HG02678 (cell line): ENCODE measurements around the gene AADACL2.

Experiments
- ATAC-seq: cut with Tn5 transposase; IDR thresholded peaks from one replicate; pipeline ENCODE4 v1.9.1; 2021; ENCODE audit warnings: mild to moderate bottlenecking, moderate library complexity; ENCODE audit not compliant: unreplicated experiment

AADACL2 gene, protein sequence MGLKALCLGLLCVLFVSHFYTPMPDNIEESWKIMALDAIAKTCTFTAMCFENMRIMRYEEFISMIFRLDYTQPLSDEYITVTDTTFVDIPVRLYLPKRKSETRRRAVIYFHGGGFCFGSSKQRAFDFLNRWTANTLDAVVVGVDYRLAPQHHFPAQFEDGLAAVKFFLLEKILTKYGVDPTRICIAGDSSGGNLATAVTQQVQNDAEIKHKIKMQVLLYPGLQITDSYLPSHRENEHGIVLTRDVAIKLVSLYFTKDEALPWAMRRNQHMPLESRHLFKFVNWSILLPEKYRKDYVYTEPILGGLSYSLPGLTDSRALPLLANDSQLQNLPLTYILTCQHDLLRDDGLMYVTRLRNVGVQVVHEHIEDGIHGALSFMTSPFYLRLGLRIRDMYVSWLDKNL

DNA sequence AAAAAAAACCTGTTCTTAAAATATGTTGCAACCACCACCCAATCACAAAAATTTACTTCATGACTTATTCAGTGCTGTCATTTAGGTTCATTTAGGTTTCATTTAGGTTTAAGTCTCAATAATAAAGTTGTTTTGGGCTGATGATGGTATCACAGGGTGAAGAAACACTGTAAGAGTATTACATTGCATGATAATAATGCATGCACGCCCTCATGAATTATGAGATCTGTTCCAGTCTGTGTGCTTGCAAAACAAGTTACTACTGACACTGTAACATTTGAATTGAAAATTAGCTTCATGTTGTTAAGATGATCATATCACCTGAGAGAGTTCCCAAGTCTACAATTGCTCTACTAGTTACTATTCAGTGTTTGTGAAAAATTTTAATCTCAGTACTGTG lies at the start of gene AADACL2:
Gene AADACL2, plus strand, starts transcription at position 315 of the 400 bp plus-strand sequence. CDS start 109 bp downstream, outside the sequence.
- no peak for ATAC-seq

DNA sequence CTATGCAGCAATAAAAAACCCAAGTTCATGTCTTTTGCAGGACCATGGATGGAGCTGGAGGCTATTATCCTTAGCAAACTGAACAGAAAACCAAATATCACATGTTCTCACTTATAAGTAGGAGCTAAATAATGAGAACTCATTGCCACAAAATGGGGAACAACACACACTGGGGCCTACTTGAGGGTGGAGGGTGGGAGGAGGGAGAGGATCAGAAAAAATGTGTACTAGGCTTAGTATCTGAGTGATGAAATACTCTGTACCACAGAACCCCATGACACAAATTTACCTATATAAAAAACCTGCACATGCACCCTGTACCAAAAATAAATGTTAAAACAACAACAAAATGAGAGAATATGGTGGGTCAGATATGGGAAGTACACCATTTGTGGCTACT lies 49.6 kb upstream of the AADACL2 start:
- no peak for ATAC-seq

DNA sequence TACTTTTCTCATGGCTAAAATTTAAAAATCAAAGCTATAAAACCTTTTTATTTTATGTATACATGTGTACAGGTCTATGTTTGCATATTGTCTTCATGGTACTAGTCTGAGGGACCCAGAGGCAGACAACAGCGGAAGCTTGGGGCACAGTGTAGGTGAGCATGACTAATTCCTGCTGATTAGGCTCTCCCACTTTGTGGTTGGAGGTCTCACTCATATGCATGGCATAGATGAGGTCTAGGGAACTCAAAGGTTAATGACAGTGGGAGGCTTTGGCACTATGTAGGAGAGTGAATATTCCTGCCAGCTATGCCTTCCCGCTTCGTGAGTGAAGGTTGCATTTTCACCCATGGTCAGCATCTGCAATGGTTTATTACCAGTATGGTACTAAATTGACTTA lies 47.5 kb upstream of the AADACL2 start:
- ATAC-seq: no peak

DNA sequence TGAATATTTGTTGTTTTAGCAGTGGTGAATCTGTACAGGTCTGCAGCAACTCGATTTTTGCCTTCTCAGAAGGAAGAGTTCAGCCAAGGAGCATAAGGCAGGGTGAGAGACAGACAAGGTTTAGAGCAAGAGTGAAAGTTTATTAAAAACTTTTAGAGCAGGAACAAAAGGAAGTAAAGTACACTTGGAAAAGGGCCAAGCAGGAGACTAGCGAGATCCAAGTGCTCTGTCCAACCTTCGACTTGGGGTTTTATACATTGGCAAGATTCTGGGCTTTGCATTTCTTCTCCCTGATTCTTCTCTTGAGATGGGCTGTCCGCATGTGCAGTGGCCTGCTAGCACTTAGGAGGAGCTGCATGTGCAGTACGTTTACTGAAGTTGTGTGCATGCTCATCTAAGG lies 46.7 kb upstream of the AADACL2 start:
- ATAC-seq: no peak

DNA sequence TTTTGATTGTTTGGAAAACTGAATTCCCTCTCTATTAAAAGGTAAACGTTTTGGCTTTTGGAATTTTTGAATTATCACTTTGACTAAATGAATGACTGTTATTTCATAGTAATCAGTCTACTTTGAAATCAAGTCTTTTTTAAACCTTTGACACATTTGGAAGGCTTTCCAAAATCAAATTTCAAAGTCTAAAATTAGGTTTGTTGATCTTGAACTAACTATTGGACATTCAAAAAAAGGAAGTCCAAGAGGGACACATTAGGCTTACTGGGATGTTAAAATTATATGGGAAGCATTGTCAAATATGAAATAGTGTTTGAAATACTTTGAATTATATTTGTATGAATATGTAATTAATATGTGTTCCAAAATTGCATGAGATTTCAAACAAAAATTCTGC lies 45.2 kb upstream of the AADACL2 start:
- no peak for ATAC-seq

DNA sequence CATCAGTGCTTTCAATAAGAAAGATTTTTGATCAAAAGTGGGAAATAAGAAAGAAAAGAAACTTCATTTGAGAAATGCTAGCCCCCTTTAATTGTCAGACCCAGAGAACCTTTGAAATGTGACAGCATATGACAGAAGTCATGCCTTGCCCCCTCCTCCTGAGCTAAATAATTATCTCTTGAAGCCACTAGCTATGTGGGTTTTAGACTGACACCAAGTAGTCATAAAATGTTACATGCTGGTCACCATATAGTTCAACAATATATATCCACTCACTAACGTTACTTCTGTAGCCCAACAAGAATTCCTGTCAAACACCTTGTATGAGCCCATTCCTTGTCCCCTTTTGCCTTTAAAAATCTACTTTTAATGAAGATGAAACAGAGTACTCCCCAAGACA lies 43.1 kb upstream of the AADACL2 start:
- no peak for ATAC-seq

DNA sequence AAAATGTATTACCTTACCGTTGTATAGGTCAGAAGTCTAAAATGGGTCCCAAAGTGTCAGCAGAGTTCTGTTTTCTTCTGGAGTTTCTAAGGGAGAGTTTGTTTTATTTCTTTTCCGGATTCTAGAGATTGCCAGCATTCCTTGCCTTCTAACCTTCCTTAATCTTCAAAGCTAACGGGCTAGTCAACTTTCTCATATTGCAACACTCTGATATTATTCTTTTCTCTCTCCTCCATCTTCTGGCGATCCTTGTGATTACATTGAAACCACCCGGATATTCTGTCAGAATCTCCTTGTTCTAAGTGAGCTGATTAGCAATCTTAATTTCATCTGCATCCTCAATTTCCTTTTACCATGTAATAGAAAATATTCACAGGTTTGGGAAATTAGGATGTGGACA lies 36.2 kb upstream of the AADACL2 start:
- ATAC-seq: no peak

DNA sequence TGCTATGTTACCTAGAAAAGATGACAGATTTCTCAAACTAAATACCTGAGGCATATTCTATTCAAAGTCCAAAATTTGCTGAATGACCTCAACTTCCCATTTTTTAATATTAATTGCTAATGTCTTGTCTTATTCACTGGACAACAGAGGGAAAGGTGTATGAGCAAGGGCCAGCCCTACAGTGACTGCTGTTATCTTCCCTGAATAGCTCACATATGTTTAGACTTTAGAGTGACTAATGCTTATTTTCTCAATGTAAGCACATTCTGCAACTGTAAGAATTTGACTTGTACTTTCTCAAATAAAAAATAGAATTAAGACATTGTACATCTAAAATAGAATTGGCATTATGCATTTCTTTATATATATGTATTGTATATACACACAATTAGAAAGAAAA lies 26.5 kb upstream of the AADACL2 start:
- ATAC-seq: no peak

DNA sequence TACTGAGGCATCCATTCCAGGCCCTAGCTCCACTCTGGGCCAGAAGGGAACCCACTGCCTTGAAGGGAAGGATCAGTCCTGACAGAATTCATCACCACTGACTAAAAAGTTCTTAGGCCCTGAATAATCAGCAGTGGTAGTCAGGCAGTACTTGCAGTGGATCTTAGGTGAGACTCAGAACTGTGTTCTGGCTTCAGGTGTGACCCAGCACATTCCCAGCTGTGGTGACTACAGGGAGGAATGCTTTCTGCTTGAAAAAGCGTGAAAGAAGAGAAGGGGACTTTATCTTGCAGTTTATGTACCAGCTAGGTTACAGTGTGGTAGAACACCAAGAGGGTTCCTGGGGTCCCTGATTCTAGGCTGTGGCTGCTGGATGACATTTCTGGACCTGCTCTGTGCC lies 24.9 kb upstream of the AADACL2 start:
- no peak for ATAC-seq

DNA sequence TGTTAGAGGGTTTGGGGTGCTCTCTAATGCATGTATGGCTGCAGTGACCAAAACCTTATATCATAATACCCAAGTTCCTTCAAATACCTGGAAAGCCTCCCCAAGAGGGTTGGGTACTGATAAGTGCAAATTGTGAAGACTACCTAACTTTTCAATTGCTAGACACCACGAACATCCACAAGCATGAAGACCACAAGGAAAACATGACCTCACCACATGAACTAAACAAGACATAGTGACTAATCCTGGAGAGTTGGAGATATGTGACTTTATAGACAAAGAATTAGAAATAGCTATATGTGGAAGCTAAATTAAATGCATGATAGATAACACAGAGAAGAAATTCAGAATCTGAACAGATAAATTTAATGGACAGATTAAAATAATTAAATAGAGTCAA lies 23.9 kb upstream of the AADACL2 start:
- ATAC-seq: no peak

DNA sequence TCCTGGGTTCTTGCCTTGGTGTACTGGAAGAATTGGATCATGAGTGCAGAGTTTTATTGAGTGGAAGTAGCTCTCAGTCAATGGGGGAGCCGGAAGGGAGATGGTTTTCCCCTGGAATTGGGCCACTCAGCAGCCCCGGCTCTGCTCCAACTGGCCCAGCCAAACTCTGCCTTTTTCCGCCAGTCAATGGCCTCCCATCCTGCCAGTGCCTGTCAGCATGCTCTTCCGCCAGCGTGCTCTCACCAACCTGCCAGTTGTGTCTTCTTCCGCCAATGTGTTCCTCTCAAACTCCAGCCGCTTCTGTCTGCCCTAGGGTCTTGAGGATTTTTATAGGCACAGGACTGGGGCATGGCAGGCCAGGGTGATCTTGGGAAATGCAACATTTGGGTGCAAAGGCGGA lies 12.4 kb upstream of the AADACL2 start:
- ATAC-seq: no peak

DNA sequence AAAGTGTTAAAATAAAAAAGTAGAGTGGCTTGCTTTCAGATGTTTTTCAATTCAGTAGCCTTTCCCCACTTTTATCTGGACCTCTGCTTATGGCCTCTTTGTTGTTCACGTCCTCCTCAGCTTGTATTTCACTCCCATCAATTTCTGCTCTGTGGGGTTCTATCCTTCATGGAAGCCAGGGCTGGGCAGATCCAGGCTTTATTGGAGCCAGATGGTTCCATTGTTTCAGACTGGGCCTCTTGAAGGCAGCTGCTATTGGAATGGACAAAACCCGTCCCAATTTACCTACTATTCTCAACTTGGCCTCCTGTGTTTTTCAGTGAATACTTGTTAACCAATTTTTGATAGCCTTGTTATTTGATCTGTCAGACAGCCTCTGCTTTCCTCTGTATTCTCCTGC lies 10.9 kb upstream of the AADACL2 start:
- no peak for ATAC-seq

DNA sequence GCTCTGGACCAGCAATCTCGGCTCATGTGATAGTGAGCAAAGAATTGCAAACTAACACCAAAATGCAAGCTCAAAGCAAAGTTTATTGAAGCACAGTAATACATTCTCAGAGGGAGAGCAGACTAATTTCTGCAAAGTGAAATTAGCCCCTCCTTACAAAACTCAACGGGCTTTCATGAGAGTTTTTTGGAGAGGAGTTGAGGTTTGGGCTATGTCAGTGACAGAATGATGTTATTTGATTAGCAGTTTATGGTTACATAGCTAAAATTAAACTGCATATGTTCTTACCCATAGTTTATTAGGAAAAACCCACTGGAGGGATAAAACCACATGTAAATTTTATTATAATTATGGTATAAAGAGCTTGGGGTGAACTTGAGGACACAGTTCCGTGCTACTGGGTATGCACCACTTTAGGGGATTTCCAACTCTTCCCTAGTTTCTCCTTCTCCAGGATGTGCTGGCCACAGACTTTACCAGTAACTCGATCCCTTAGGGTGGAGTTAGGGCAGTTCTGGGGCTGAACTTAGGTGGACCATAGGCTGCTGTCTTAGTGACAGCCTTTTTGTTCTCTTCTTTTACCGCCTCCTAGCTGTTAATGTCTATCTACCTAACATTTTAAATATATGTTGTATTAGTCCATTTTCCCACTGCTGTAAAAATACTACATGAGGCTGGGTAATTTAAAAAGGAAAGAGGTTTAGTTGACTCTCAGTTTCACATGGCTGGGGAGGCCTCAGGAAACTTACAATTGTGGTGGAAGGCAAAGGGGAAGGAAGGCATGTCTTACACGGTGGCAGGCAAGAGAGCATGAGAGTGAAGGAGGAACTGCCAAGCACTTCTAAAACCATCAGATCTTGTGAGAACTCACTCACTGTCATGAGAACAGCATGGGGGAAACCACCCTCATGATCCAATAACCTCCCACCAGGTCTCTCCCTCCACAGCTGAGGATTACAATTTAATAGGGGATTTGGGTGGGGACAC lies 8.9 kb upstream of the AADACL2 start:
- no peak for ATAC-seq

DNA sequence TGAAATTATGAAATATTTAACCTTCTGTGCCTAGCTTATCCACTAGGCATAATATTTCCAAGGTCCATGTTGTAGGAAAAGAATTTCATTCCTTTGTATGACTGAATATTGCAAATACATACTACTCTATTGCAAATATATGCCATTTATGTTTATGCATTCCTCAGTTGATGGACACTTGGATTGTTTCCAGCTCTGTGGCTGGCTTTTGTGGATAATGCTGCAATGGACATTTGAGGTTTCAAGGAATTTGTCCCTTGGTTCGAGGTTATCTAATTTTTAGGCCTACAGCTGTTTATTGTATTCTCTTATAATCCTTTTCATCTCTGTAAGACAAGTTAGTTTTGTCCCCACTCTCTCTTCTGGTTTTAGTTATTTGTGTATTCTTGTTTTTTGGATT lies 7.7 kb upstream of the AADACL2 start:
- ATAC-seq: no peak

DNA sequence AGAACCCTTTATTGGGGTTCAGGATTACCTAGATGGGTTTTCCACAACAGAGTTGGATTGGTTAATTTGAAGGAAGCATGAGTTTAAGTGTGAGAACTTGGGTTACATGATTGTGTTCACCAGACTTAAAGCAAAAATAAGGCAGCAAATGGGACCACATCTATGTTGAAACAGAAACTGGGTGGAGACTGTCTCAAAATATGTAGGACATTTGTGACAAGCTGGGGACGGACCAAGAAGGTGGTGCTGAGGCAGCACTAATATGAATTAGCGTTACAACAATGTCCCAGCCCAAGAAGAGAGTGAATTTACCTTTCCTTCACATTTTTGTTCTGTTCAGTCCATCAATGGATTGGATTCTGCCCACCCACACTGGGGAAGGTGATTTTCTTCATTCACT lies 866 bp upstream of the AADACL2 start:
- ATAC-seq: no peak

DNA sequence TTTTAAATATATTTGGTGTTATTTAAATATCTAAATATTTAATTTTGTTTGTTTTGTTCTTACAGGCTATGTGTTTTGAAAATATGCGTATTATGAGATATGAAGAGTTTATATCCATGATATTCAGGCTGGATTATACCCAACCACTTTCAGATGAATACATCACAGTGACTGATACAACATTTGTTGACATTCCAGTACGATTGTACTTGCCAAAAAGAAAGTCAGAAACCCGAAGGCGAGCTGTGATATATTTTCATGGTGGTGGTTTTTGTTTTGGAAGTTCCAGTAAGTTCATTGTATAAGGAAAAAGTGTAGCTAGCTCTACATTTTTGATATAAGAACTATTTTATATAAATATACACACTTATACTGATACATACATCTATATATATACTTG lies 6.9 kb downstream of the AADACL2 start:
- no peak for ATAC-seq

DNA sequence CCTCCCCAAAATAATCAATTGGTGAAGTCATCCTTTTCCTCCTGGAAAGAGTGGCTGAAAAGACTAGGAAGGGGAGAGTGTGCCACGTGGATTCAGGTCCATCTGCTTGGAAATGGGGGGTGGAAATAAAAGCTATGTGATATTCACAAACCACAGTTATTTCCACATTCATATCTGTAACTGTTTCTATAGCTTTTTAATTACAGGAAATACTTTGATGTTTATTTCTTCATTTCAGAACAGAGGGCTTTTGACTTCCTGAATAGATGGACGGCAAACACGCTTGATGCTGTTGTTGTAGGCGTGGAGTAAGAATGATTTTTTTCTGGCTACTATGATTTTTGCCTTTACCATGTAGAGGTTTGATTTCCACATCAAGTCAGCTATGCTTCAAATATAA lies 10.1 kb downstream of the AADACL2 start:
- ATAC-seq: no peak

DNA sequence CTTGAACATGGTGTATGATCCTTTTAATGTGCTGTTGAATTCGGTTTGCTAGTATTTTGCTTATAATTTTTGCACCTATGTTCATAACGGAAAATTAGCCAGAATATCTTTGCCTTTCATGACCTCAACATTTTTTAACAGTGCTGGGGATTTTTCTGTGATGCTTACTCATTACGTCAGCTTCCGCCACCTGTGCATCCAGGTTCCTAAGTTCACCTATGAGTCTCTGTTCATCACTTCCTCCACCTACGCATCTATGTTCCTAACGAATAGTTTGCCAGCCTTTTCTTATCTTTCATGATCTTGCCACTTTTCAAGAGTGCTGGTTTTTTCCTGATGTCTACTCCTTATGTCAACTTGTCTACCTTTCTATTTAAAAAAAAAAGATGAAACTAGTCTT lies 16.5 kb downstream of the AADACL2 start:
- no peak for ATAC-seq

DNA sequence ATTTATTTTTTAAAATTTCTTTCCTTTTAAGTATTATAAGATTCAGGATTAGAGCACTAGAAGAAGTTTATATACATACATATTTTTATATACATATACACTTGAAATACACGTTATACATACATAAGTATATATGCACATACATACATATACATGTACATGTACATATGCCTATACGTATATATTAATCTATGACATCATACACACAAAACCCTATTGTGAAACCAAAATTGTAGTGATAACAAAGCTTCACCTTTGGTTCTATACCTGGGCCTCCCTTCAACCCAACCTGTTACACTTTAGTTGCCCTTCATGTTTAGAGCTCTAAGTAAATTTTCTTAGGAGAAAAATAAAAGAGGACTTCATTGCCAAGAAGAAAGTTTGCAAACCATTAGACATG lies 17.0 kb downstream of the AADACL2 start:
- no peak for ATAC-seq

DNA sequence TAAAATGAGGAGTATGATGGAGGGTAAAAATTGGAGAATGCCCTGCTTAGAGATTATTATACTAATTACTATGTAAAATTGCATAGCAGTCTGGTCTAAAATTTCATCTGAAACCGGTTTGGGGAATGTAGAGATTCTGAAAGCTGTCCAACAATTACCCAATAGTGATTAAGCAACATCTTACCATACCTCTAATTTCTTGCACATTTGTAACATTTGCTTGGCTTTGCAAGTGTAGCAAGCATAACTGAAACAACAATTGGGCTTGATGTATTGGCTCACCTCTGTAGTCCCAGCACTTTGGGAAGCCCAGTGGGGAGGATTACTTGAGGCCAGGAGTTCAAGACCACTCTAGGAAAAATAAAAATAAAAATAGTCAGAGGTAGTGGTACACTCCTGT lies 17.4 kb downstream of the AADACL2 start:
- no peak for ATAC-seq

DNA sequence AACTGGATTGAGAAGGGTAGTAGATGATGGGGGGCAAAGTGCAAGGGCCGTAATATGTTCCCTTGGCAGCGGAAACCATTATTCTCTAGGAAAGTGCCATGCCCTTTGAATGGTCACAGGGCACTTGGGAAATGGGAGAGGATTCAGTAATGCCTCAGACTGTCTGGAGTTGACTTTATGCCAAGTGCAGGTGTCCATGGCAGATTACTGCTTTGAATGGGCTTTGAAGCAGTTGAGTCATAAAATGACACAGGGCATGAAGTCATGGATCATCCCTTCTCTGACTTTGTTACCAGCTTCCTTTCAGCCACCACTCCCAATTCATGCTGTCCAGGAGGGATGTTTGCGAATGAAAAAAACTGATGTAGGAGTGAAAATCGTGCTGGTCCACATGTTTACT lies 20.1 kb downstream of the AADACL2 start:
- no peak for ATAC-seq

DNA sequence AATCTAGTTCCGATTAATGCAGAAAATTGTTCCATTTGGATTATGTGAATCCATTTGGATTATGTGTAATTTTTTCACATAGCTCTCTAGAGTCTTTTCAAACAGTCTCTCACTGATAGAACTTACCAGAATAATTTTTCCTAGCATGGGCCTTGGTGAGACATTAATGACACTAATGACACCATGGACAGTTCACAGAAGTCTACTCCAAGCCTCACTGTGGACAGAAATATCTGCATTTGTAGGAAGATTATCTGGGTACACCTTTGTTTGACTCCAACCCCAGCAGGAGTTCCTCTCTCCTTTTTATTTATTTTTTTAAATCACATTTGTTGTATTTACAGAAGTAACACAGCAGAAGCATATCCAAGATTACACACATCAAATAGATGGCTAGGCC lies 27.9 kb downstream of the AADACL2 start:
- no peak for ATAC-seq
